HG02970 (cell line): ENCODE results near the gene PHOX2B.
"Not testable (repeated sequence)": the region's sequence is repeated elsewhere in the genome, so short reads cannot be mapped to it uniquely, and the experiment has no call there.

ENCODE experiments used
- ATAC-seq: cut with Tn5 transposase; IDR thresholded peaks from one replicate; pipeline ENCODE4 v1.9.1; 2021; ENCODE audit warnings: mild to moderate bottlenecking, moderate library complexity, moderate number of reproducible peaks; ENCODE audit not compliant: unreplicated experiment, low FRiP score

The PHOX2B gene

DNA sequence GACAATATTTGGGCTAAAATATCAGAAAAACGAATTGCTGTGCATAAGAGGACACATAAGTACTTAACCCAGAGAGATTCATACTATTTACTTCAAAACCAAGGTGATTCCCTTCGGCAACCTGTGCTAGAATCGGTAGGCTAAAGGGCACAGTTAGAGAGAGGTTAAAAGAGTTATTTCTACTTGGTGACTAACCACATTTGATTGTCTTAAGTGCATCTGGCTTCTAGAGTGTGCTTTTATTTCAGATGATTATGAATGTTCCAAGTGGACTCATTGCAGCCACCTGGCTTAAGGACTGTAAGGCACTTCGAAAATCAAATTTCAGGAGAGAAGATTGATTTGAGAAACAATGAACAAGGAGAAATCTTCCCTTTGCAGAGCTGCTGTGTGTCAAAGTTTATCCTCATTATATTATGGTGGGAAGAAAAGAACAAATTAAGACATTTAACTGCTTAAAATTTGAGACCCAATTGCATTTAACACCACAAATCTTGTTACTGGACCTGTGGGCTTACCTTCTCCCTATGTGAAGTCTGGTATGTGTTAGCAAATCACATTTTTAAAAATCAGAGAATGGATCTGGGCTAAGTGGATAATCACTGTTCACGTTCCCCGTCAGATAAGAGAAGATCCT lies 34.0 kb downstream of the PHOX2B start:
- ATAC-seq = no peak

DNA sequence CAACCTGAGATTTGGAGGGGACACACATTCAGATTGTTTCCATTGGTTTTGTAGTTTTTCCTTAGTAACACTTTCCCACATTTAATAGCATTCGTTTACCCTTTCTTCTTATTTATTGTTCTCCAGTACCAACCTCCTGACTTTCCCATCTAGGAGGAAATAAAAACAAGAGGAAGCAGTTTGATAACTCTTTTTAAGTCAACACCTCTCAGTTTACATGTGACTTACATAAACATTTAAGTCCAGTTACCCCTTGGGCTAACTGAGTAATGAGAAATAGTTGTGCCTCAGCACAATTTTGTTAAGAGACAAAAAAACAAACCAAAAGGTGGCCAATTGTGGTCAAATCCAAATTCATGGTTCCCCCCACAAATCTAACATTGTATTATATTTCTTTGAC lies 34.8 kb downstream of the PHOX2B start:
- no peak for ATAC-seq

- no peak for ATAC-seq
Measured at GRCh38 chr4:41712425-41712824, 36.1 kb downstream of the PHOX2B start.

DNA sequence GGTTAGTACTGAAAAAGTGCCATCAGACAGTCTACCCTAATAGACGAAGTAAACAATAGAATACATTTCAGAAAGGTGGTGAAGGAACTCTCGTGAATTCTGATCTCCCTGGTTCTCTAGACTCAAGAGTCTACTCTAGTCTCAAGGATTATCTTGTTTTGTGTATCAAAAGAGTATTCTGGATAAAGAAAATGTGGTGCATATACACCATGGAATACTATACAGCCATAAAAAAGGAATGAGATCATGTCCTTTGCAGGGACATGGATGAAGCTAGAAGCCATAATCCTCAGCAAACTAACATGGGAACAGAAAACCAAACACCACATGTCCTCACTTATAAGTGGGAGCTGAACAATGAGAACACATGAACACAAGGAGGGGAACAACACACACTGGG lies 36.9 kb downstream of the PHOX2B start:
- not testable (repeated sequence) for ATAC-seq

GRCh38 chr4:41709844-41710481 lies 38.6 kb downstream of the PHOX2B start:
- ATAC-seq = no peak

DNA sequence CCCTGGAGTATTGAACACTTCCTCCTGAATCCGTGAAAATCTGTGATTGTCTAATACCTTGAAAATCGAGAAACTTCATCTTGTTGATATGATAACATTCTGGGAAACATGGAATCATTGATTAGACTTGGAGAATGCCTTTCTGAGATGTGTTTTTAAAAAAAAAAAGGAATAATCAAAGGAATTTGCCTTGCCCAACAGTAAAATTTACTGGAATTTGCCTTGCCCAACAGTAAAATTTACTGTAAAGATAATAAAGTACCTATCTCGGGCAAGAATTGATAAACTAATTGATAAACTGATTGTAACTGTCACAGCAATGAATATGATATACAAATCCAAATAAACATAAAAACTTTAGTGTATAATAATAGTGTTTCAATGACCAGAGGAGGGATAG lies 44.7 kb downstream of the PHOX2B start:
- no peak for ATAC-seq

GRCh38 chr4:41702770-41703169 lies 45.8 kb downstream of the PHOX2B start:
- no peak for ATAC-seq

- ATAC-seq = no peak
Measured at GRCh38 chr4:41701983-41702382, 46.5 kb downstream of the PHOX2B start.

- no peak for ATAC-seq
Measured at GRCh38 chr4:41696763-41697162, 51.8 kb downstream of the PHOX2B start.

- no peak for ATAC-seq
Measured at GRCh38 chr4:41696131-41696530, 52.4 kb downstream of the PHOX2B start.
